Ureter (tissue), 1 donor: ENCODE data around the gene BCLAF1. TPM values are rescaled to one million over a fixed set of nuclear protein-coding genes. Genes with fewer than 3 reads are reported as not detected.
"Not testable (repeated sequence)": the region's sequence is repeated elsewhere in the genome, so short reads cannot be mapped to it uniquely, and the experiment has no call there.

Source experiments
- DNase-seq: peaks from one replicate; pipeline ENCODE4 v3.0.0-alpha.2; 2020; ENCODE audit warnings: low spot score
- total RNA-seq: library from RNA; stranded (reverse); gene quantifications from one replicate; pipeline ENCODE4 v1.2.4, GENCODE V29; 2023
- donor health status: DM: yes; HTN: yes; CAD: no.

The BCLAF1 gene
- total RNA-seq, 1 donor from 2014 or later: 200 TPM

DNA sequence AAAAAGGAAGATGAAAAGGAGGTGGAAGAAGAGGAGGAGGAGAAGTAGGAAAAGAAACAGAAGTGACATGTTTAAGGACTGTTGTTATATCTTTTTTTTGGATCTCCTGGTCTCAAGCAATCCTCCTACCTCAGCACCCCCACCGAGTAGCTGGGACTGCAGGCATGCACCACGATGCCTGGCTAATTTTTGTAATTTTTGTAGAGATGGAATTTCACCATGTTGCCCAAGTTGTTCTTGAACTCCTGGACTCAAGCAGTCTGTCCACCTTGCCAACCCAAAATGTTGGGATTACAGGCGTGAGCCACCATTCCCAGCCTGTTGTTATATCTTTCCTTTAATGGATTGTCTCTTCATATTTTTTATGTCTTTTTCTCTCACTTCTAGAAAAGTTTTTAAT, 19.5 kb upstream of the BCLAF1 start:
- DNase-seq: no peak

DNA sequence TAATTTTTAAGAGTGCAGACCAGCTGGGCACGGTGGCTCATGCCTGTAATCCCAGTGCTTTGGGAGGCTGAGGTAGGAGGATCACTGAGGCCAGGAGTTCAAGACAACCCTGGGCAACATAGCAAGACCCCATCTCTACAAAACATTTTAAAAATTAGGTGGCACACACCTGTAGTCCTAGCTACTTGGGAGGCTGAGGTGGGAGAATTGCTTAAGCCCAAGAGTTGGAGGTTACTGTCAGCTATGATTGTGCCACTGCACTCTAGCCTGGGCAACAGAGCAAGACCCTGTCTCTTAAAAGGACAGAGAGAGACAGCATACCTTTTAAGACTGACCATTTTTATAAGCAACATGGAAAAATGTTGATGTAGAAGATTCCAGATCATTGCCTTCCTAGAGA, 18.8 kb upstream of the BCLAF1 start:
- DNase-seq: not testable (repeated sequence)

DNA sequence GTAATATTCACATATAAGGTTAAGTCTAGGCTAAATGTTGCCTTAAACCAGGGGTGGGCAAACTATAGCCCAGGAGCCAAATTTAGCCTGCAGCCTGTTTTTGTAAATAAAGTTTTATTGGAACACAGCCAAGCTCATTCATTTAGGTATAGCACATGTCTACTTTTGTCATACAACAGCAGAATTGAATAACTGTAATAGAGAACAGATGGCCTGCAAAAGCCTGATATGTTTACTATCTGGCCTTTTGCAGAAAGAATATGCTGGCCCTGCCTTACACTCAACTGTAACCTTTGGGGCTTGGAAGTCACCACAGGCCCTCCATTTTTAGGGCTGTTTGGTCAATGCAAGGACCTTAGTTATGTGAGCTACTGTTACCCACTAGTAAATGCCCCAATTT, 17.7 kb upstream of the BCLAF1 start:
- no peak for DNase-seq

DNA sequence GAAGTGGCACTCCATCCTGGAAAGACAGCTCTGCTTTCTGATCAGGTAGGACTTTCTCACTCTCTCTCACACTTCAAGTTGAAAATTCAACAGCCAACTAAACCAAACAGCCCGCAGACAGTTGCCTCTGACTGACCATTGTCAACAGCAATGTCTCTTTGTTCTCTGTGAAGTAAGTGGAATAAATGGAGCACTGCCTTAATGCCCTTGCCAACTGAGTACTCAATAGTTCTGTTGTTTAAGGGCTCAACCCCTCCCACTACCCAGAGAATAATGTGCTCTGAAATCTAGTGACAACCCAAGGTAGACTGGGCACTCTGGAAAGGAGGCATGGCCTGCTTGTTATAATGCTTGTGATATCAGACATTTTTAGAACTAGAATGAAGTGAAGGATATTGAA, 16.8 kb upstream of the BCLAF1 start:
- DNase-seq: no peak

DNA sequence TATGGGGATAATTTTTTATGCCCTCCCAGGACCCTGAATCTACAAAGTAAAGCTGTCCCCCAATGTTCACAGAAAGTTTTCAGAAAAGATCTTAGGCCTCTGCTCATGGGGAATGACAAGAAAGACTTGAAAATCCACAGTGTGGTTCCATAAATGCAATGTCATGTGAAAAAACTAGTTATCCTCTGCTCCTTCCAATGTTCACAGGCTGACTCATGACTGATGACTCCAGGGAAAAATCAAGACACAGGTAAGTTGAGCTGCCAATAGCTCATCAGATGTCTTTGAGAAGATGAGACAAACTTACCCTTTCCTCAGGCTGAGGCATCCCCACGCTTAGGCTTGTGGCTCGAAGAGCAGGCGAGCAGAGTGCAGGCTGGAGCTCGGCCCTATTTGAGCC, 14.8 kb upstream of the BCLAF1 start:
- DNase-seq: no peak

DNA sequence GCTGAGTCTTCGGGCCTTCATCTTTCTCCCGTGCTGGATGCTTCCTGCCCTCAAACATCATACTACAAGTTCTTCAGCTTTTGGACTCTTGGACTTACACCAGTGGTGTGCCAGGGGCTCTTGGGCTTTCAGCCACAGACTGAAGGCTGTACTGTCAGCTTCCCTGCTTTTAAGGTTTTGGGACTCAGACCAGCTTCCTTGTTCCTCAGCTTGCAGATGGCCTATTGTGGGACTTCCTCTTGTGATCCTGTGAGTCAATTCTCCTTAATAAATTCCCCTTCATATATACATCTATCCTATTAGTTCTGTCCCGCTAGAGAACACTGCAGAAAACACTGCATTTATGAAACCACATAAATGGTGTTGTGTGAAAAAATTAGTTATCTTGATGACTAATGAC, 13.9 kb upstream of the BCLAF1 start:
- no peak for DNase-seq

DNA sequence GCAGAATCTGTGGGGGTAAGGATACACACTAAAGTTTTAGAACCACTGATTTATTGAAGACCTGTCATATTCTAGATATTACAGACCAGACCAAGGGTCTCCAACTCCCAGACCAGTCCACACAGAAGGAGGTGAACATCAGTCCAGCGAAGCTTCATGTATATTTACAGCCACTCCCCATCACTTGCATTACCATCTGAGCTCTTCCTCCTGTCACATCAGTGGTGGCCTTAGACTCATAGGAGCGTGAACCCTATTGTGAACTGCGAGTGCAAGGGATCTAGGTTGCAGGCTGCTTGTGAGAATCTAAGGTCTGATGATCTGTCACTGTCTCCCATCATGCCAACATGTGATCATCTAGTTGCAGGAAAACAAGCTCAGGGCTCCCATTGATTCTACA, 5.0 kb upstream of the BCLAF1 start:
- DNase-seq: no peak

DNA sequence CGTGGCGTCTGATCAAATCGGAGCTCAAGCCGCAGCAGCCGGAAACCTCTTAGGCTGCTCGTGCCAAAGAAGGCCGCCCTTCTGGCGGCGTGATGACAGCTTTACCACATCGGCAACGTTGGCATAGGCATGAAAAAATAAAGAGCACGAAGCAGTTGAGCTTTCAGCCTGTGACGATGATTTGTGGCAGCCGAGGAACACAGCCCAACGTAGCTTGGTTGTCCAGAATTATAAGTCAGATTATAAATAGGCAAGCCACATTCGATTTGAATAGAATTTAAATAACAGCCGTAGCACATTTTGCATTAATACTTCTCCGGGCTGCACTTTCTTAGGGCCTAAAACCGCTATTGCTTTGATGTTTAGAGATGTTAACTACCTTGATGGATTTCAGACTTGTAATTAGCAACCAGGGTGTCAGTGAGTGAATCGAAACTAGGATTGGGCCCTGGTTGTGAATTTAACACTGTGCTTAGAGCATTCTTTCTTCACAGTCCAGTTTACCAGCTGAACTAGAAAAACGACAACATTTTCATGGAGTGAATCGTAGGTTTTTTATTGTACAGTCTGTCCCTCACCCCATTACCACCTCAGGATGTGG, 864 bp upstream of the BCLAF1 start:
- DNase-seq: peak; percentile 78

DNA sequence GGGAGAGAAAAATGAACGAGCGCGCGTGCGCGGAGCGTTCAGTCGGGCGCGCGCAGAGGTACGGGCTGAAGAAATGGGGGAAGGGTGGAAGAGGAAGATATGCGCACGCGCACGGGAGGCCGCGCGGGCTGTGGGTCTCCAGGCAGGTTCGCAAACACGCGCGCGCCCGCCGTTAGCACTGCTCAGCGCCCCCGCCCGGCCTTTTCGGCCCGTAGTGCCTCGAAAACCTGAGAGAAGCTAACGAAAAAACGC, 393 bp downstream of the BCLAF1 start:
- DNase-seq: peak; percentile 94

DNA sequence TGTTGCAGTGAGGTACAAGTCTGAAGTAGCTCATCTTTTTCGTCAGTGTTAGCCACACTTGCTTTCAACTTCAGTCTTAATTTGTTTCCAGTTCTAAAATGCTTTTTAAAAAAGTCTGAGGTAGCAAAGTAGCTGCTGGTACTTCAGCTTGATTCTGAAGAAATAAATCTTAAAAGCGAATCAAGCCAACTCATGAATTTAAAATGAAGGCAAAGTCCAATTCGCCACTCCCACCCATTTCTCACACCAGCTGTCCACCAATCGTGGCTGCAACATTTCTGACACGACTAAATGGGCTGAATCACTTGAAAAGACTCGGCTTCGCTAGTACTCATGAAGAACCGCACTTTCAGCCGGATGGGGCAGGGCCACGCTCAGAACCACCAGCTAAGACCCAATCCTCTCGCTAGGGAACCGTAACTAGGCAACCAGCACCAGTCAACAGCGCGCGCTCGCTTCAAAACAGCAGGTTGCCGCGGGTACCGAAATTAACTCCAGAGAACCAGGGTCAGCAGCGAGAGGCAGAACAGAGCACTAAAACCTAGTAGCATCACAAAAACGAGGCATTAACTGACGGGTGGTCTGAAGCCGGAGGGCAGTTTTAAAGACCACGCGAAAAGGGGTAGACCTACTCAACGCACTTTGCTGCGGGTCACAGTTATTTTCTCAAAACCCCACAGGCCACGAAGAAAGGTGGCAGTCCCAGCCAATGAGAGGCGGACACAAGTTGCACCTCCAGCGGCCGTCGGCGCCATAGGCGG, 900 bp downstream of the BCLAF1 start:
- DNase-seq: peak; percentile 82

DNA sequence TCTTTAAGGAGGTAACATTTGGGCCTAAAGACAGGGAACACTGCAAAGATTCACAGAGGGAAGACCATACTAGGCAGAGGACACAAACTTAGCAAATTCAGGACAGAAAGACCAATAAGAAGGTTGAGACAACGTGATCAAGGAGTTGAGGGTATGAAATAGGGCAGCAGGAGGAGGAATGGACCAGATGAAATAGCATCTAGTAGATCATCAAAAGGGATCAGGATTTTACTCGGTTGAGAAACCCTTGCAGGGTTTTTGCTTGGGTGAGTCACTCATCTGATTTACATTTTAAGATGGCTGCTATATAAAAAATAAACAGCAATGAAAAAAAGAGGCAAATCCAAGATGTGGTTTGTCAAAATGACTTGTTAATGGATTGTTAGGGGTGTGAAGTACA, 4.7 kb downstream of the BCLAF1 start:
- DNase-seq: no peak

DNA sequence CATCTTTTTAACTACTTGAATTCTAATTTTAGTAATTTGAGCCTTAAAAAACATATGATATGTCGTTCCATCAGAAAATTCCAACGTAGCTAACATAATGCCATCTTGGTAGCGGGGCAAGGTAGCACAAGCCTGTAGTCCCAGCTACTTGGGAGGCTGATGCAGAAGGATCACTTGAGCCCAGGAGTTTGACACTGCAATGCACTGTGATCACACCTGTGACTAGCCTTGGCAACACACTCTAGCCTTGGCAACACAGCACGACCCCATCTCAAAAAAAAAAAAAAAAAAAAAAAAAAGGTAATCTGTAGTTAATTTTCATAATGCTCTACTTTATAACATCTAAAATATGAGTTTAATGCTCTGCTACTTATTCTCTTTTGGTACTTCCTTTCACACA, 6.7 kb downstream of the BCLAF1 start:
- DNase-seq: no peak

DNA sequence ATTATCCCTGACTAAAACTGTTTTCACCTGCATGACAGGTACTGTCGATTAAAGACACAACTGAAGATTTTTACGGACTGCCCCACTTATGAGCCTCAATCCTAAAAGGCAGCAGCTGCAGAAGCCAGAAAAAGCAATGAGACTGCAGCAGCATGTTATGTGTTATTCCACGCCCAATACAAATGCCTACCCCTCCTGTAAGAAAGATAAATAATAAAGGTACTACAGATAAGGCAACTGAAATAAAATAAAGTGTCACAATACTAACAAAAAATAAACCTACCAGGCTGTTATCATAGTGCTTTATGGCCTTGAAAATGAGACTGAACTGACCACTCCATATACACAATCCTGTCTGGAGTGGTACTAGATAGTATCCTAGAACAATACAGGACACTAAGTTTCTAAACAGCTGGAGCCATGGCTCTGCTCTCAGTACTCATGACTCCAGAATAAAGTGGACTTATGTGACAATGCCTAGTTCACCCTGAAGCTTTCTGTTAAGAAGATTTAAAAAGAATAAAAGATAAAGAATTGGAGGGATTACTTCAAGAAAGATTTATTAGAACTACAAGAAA, 9.5 kb downstream of the BCLAF1 start:
- DNase-seq: no peak

DNA sequence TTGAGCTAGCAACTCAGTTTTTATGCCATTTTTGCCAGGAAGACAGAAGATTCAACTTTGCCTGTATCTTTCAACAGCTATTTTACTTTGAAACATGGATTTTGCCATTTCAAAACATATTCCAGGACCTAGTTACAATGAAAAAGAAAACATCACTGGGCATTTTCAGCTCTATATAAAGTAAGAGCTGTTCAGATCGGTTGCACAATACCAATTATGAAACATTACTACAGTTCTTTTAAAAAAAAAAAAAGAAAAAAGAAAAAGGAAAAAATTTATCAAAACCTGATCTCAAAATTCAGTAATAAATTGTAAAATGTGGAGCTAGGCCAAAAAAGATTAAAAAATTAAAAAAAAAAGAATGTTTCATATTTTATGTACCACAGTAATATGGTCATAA, 15.6 kb downstream of the BCLAF1 start:
- DNase-seq: no peak

DNA sequence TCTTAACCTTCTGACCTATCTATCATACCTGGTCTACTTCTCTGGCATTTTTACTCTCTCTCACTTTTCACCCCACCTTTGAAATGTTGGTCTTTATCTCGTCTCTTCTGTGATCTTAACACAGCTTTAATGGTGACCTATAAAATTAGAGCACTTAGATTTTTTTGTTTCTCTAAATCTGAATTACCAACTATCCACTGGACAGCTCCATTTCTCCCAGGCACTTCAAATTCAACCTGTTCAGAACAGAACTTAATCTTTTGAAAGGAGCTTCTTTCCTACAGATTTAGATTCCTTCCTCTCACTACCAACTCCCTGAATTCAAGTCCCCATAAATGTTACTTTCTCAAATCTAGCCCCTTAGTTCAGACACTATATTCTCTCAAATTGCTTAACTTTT, 24.5 kb downstream of the BCLAF1 start:
- DNase-seq: no peak

DNA sequence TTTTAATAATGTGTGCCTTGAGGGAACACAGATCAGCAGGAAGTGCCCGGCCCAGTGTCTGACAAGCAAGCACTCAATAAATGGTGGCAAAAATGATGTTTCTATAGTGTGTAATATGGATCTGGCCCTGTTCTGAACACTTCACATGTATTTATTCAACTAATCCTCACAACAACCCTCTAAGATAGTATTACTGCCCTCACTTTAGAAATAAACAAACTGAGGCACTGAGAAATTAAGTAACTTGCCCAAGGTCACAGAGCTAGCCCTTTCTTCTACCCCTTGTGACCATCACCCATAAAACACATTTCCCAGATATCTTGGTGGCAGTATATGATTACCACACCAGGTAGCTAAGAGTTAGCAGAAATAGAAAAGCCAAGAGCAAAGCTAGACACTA, 26.7 kb downstream of the BCLAF1 start:
- DNase-seq: no peak

DNA sequence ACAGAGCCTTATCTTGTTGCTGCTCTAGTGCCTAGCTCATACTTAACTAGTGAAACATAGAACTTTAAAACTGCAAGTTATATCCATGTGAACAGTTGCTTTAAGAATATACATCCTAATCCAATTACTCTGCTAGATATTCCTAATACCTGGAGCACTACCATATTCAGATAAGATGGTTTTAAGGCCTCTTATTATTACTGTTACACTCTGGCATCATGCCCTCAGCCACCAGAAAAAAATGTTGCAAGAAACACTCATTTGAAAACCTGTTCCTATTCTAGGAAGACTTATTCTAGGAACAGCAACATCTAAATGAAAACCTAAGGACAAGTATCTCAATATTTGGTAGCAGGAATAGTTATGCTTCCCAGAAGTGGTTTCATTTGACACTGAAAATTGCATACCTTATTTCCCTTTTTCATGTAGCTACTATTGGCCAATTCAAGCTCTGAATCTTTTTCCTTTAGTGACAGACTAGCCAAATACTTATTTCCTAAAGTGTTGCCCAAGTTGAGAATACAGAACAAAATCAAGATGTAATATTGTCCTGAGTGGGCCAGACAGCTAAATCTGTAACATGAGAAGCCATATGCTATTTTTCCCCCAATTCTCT, 34.7 kb downstream of the BCLAF1 start:
- DNase-seq: no peak

DNA sequence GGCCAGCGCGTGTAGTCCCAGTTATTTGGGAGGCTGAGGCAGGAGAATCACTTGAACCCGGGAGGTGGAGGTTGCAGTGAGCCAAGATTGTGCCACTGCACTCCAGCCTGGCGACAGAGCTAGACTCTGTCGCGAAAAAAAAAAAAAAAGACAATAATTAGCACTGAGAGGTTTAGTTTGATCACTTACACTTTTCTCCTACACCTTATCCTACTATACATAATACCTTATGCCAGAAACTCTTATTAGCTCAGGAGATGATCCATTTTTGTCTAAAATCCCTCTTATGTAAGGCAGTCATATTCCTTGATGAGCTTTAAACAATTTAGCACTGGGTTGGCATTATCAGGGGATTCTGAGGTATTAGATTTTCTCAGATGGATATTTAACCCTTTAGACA, 35.9 kb downstream of the BCLAF1 start:
- DNase-seq: no peak

DNA sequence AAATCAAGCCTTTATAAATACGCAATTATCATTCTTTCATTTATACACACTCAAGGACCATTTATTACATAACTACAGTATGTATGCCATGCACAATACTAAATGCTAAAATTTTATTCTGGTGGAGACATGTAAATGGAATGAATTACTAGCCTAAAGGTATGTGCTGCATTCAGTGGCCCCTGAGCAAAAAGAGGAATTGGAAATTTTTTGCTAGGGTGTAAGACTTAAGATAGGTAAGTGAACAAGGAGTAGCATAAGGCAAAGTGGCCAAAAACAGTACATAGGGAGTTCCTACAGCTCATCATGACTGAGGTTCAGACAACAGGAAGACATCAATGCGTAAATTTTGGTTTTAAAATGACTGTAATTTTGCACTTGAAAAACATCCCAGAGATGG, 37.2 kb downstream of the BCLAF1 start:
- DNase-seq: no peak

DNA sequence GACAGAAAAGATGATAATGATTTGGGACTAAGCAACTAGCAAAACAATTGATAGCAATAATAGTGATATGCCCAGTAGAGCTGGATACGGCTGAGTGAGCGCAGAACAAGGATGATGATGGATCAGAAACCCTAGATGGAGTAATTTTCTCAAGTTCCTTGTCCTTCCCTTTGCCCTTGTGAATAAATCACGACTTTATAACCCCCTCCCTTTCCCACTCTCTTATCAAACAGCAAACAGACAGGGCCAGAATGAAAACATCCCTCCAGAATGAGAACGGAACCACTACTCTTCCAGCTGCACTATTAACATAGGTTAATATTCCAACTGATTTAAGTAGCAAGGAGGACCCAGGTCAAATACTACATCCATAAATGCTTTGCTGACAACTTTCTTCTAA, 38.3 kb downstream of the BCLAF1 start:
- no peak for DNase-seq

DNA sequence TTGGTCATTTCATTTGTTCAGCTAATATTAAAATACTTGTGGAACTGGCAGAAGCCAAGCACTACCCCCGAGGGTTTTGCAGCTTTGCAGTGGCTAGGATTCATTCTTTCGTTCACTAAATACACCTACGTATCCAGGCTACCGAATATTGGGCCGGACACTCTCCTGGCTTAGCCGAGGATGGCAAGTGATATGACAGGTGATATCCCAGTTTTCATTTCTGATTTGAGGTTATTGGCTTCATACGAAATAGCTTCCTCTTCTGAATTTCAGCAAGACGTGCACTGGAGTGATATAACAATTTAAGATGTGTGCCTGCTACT, 39.0 kb downstream of the BCLAF1 start:
- no peak for DNase-seq

DNA sequence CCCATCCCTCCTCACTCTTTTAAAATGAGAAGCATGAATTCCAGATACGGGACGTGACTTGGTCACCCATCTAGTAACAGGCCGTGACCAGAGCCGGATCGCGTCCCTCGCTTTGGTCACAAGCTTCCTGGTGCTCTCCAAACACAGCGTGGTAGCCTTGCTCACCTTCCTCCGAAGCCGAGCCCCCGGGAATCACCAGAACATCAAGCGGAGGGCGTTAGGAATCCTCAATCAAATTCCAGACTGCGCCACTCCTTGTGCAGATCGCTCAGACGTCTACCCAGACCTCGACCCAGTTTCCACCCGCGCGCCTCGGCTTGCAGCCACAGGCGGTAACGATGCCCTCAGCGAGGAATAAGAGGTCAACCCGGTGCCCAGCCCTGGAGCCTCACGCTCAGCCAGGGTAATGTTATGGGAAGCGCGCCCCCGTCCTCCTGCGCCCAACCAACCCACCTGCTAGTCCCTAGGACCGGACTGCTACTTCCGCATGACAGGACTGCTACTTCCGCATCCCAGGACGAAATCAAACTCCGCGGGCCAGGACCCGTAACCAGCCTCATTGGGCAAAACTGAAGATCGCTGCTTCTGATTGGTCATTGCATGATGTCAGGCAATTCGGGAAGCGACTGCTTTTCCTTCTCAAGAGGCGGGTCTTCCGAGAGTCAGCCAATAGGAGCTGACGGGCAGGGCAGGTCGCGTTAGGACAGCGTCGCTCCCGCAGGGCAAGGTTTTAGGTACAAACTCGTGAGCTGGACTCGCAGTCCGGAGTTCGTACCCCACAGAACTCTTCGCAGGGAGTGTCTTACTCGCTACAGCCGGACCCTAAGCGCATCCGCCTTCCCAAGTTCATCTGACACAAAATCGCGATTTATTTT, 39.6 kb downstream of the BCLAF1 start, which contains the start of gene MTFR2:
TSS of gene MTFR2 (minus strand) at position 501 of the 875 bp plus-strand sequence. CDS start 1,212 bp downstream, outside the sequence.
- peak; percentile 98 for DNase-seq
